ENCODE measurements around the gene PPP2CA.
"Not testable (repeated sequence)": the region's sequence is repeated elsewhere in the genome, so short reads cannot be mapped to it uniquely, and the experiment has no call there.

PPP2CA gene

GRCh38 chr5:134211263-134212031 is 14.4 kb downstream of the PPP2CA start:
- H3K27ac ChIP-seq (ENCODE audit: insufficient read depth in 1 of 2, low read depth in 1 of 2, low read length in 2 of 2, poor library complexity in 1 of 2, severe bottlenecking in 2 of 2); H3K4me3 ChIP-seq (ENCODE audit: control insufficient read depth in 1 of 7, extremely low read depth in 1 of 7, insufficient read depth in 4 of 7, low read depth in 2 of 7, low read length in 6 of 7); H3K4me1 ChIP-seq (ENCODE audit: control extremely low read depth in 1 of 4, control insufficient read depth in 4 of 4, insufficient read depth in 4 of 4, low read length in 3 of 4); DNase-seq; H3K27me3 ChIP-seq (replicated peaks in 2 of 5; ENCODE audit: control insufficient read depth in 4 of 5, insufficient read depth in 5 of 5, low read length in 4 of 5): not testable (repeated sequence)
- CTCF ChIA-PET = interaction anchor here (1.0 to 3.5 kb wide), 3 partner anchors 9 to 26 kb away, joined by 3 to 16 read pairs (median 4); partner anchors contain the start of gene PPP2CA
- peaks cover 6 to 22% (median 18%) of the 10 kb centered on the region in 4 experiments for H3K36me3 ChIP-seq (ENCODE audit: control insufficient read depth in 4 of 4, insufficient read depth in 4 of 4, low read length in 3 of 4)
- 92% methylated on average over 7 of the region's 14 CpGs for WGBS (ENCODE audit: insufficient coverage)
- H3K9me3 ChIP-seq (ENCODE audit: control extremely low read depth in 1 of 5, control insufficient read depth in 4 of 5, insufficient read depth in 2 of 5, low read depth in 1 of 5, low read length in 4 of 5) = peaks cover 2 to 20% (median 7%) of the 10 kb centered on the region in 5 experiments
- POLR2A ChIA-PET = interaction anchor here (0.7 to 2.9 kb wide), 2 partner anchors 14 to 240 kb away, joined by 3 to 12 read pairs; partner anchors contain the start of gene PPP2CA

GRCh38 chr5:134209477-134210245 is 16.2 kb downstream of the PPP2CA start:
- Histone ChIP-seq H3K9me3 (ENCODE audit: control extremely low read depth in 1 of 5, control insufficient read depth in 4 of 5, insufficient read depth in 2 of 5, low read depth in 1 of 5, low read length in 4 of 5) (peaks cover 2 to 20% (median 7%) of the 10 kb centered on the region in 5 experiments), H3K36me3 (ENCODE audit: control insufficient read depth in 4 of 4, insufficient read depth in 4 of 4, low read length in 3 of 4) (peaks cover 8 to 33% (median 26%) of the 10 kb centered on the region in 4 experiments), H3K27me3 (replicated peaks in 2 of 5; ENCODE audit: control insufficient read depth in 4 of 5, insufficient read depth in 5 of 5, low read length in 4 of 5) (no peaks in the 10 kb centered on the region), H3K27ac (ENCODE audit: insufficient read depth in 1 of 2, low read depth in 1 of 2, low read length in 2 of 2, poor library complexity in 1 of 2, severe bottlenecking in 2 of 2) (no peak overlapping the region), H3K4me3 (ENCODE audit: control insufficient read depth in 1 of 7, extremely low read depth in 1 of 7, insufficient read depth in 4 of 7, low read depth in 2 of 7, low read length in 6 of 7) (no peak overlapping the region), H3K4me1 (ENCODE audit: control extremely low read depth in 1 of 4, control insufficient read depth in 4 of 4, insufficient read depth in 4 of 4, low read length in 3 of 4) (no peaks in the 10 kb centered on the region)
- ChIA-PET CTCF (interaction anchor here (1.2 to 3.5 kb wide), 6 partner anchors 10 to 81 kb away, joined by 3 to 16 read pairs (median 6); partner anchors contain the start of gene PPP2CA), POLR2A (interaction anchor here (0.6 to 2.9 kb wide), 4 partner anchors 11 to 82 kb away, joined by 3 to 12 read pairs (median 5); partner anchors contain the start of gene PPP2CA)
- no peak for DNase-seq
- WGBS (ENCODE audit: insufficient coverage) = 93% methylated on average over 14 of the region's 14 CpGs

- CTCF ChIA-PET = interaction anchor here (1.3 to 1.6 kb wide), 3 partner anchors 9 to 17 kb away, joined by 3 to 5 read pairs (median 4); no protein-coding TSS in a partner anchor
- Histone ChIP-seq H3K36me3 (ENCODE audit: control insufficient read depth in 4 of 4, insufficient read depth in 4 of 4, low read length in 3 of 4) (peaks cover 12 to 39% (median 32%) of the 10 kb centered on the region in 4 experiments), H3K4me1 (ENCODE audit: control extremely low read depth in 1 of 4, control insufficient read depth in 4 of 4, insufficient read depth in 4 of 4, low read length in 3 of 4) (no peaks in the 10 kb centered on the region), H3K4me3 (ENCODE audit: control insufficient read depth in 1 of 7, extremely low read depth in 1 of 7, insufficient read depth in 4 of 7, low read depth in 2 of 7, low read length in 6 of 7) (no peak overlapping the region), H3K27me3 (replicated peaks in 2 of 5; ENCODE audit: control insufficient read depth in 4 of 5, insufficient read depth in 5 of 5, low read length in 4 of 5) (no peaks in the 10 kb centered on the region), H3K27ac (ENCODE audit: insufficient read depth in 1 of 2, low read depth in 1 of 2, low read length in 2 of 2, poor library complexity in 1 of 2, severe bottlenecking in 2 of 2) (no peak overlapping the region), H3K9me3 (ENCODE audit: control extremely low read depth in 1 of 5, control insufficient read depth in 4 of 5, insufficient read depth in 2 of 5, low read depth in 1 of 5, low read length in 4 of 5) (peaks cover 0 to 5% (median 0%) of the 10 kb centered on the region in 5 experiments)
- WGBS (ENCODE audit: insufficient coverage) = 100% methylated on average over 1 of the region's 1 CpG
- DNase-seq = no peak
- POLR2A ChIA-PET = no interaction called here
Measured at GRCh38 chr5:134207696-134208095, 18.2 kb downstream of the PPP2CA start.

- 96% methylated on average over 7 of the region's 7 CpGs for WGBS (ENCODE audit: insufficient coverage)
- POLR2A ChIA-PET = interaction anchor here (0.8 to 1.0 kb wide), 2 partner anchors 19 to 30 kb away, joined by 3 to 6 read pairs; partner anchors contain the start of gene PPP2CA
- CTCF ChIA-PET = interaction anchor here (1.4 to 1.8 kb wide), 3 partner anchors 22 to 81 kb away, joined by 3 to 6 read pairs (median 5); no protein-coding TSS in a partner anchor
- H3K36me3 ChIP-seq (ENCODE audit: control insufficient read depth in 4 of 4, insufficient read depth in 4 of 4, low read length in 3 of 4) = peaks cover 13 to 41% (median 32%) of the 10 kb centered on the region in 4 experiments
- no peak overlapping the region for H3K4me3 ChIP-seq (ENCODE audit: control insufficient read depth in 1 of 7, extremely low read depth in 1 of 7, insufficient read depth in 4 of 7, low read depth in 2 of 7, low read length in 6 of 7)
- H3K27me3 ChIP-seq (replicated peaks in 2 of 5; ENCODE audit: control insufficient read depth in 4 of 5, insufficient read depth in 5 of 5, low read length in 4 of 5) = no peaks in the 10 kb centered on the region
- no peaks in the 10 kb centered on the region for H3K4me1 ChIP-seq (ENCODE audit: control extremely low read depth in 1 of 4, control insufficient read depth in 4 of 4, insufficient read depth in 4 of 4, low read length in 3 of 4)
- no peaks in the 10 kb centered on the region for H3K9me3 ChIP-seq (ENCODE audit: control extremely low read depth in 1 of 5, control insufficient read depth in 4 of 5, insufficient read depth in 2 of 5, low read depth in 1 of 5, low read length in 4 of 5)
- DNase-seq = no peak
- H3K27ac ChIP-seq (ENCODE audit: insufficient read depth in 1 of 2, low read depth in 1 of 2, low read length in 2 of 2, poor library complexity in 1 of 2, severe bottlenecking in 2 of 2) = no peak overlapping the region
Measured at GRCh38 chr5:134206627-134207160, 19.2 kb downstream of the PPP2CA start.

GRCh38 chr5:134204575-134204974 is 21.3 kb downstream of the PPP2CA start:
- 71% methylated on average over 1 of the region's 4 CpGs for WGBS (ENCODE audit: insufficient coverage)
- H3K9me3 ChIP-seq (ENCODE audit: control extremely low read depth in 1 of 5, control insufficient read depth in 4 of 5, insufficient read depth in 2 of 5, low read depth in 1 of 5, low read length in 4 of 5) = no peaks in the 10 kb centered on the region
- no peak overlapping the region for H3K4me3 ChIP-seq (ENCODE audit: control insufficient read depth in 1 of 7, extremely low read depth in 1 of 7, insufficient read depth in 4 of 7, low read depth in 2 of 7, low read length in 6 of 7)
- POLR2A ChIA-PET = interaction anchor here (0.7 kb wide), 1 partner anchor 20 kb away, joined by 3 read pairs; no protein-coding TSS in a partner anchor
- no peaks in the 10 kb centered on the region for H3K4me1 ChIP-seq (ENCODE audit: control extremely low read depth in 1 of 4, control insufficient read depth in 4 of 4, insufficient read depth in 4 of 4, low read length in 3 of 4)
- H3K27ac ChIP-seq (ENCODE audit: insufficient read depth in 1 of 2, low read depth in 1 of 2, low read length in 2 of 2, poor library complexity in 1 of 2, severe bottlenecking in 2 of 2) = no peak overlapping the region
- no peak for DNase-seq
- no peaks in the 10 kb centered on the region for H3K27me3 ChIP-seq (replicated peaks in 2 of 5; ENCODE audit: control insufficient read depth in 4 of 5, insufficient read depth in 5 of 5, low read length in 4 of 5)
- CTCF ChIA-PET = interaction anchor here (0.5 to 1.7 kb wide), 5 partner anchors 9 to 22 kb away, joined by 3 to 9 read pairs (median 4); partner anchors contain the start of gene PPP2CA
- peaks cover 25 to 62% (median 50%) of the 10 kb centered on the region in 4 experiments for H3K36me3 ChIP-seq (ENCODE audit: control insufficient read depth in 4 of 4, insufficient read depth in 4 of 4, low read length in 3 of 4)

- no peak for DNase-seq
- ChIA-PET CTCF (interaction anchor here (0.9 to 1.7 kb wide), 5 partner anchors 8 to 375 kb away, joined by 4 to 9 read pairs (median 4); partner anchors contain the start of gene PPP2CA), POLR2A (interaction anchor here (0.6 kb wide), 1 partner anchor 88 kb away, joined by 6 read pairs; no protein-coding TSS in a partner anchor)
- no peak overlapping the region for H3K4me3 ChIP-seq (ENCODE audit: control insufficient read depth in 1 of 7, extremely low read depth in 1 of 7, insufficient read depth in 4 of 7, low read depth in 2 of 7, low read length in 6 of 7)
- WGBS (ENCODE audit: insufficient coverage) = 100% methylated on average over 2 of the region's 3 CpGs
- no peaks in the 10 kb centered on the region for H3K4me1 ChIP-seq (ENCODE audit: control extremely low read depth in 1 of 4, control insufficient read depth in 4 of 4, insufficient read depth in 4 of 4, low read length in 3 of 4)
- no peaks in the 10 kb centered on the region for H3K27me3 ChIP-seq (replicated peaks in 2 of 5; ENCODE audit: control insufficient read depth in 4 of 5, insufficient read depth in 5 of 5, low read length in 4 of 5)
- H3K36me3 ChIP-seq (ENCODE audit: control insufficient read depth in 4 of 4, insufficient read depth in 4 of 4, low read length in 3 of 4) = peaks cover 33 to 72% (median 56%) of the 10 kb centered on the region in 4 experiments
- no peaks in the 10 kb centered on the region for H3K9me3 ChIP-seq (ENCODE audit: control extremely low read depth in 1 of 5, control insufficient read depth in 4 of 5, insufficient read depth in 2 of 5, low read depth in 1 of 5, low read length in 4 of 5)
- no peak overlapping the region for H3K27ac ChIP-seq (ENCODE audit: insufficient read depth in 1 of 2, low read depth in 1 of 2, low read length in 2 of 2, poor library complexity in 1 of 2, severe bottlenecking in 2 of 2)
Measured at GRCh38 chr5:134203630-134204029, 22.2 kb downstream of the PPP2CA start.

Data from common myeloid progenitor, CD34-positive (primary cell).